SK-N-MC (cell line): ENCODE data around the gene PFN3.
"Not testable (repeated sequence)": the region's sequence is repeated elsewhere in the genome, so short reads cannot be mapped to it uniquely, and the experiment has no call there.

Source experiments
- DNase-seq: peaks from one replicate; pipeline ENCODE4 v3.0.0-alpha.2; 2011; ENCODE audit warnings: low read depth, low spot score
- H3K27ac ChIP-seq: fragments of 200-600 bp; sonication (generic); 2 replicates; pipeline ENCODE4 v1.5.1; 2016; ENCODE audit warnings: mixed run types
- H3K36me3 ChIP-seq: fragments of 200-600 bp; sonication (generic); 2 replicates; pipeline ENCODE4 v1.6.1; 2017; ENCODE audit warnings: antibody characterized with exemption, low read length, mixed read lengths; ENCODE audit not compliant: insufficient read depth
- H3K4me3 ChIP-seq: fragments of 200-600 bp; sonication (generic); 2 replicates; pipeline ENCODE4 v1.5.1; 2016
- H3K9ac ChIP-seq: fragments of 200-600 bp; sonication (generic); 2 replicates; pipeline ENCODE4 v1.8.0; 2017; ENCODE audit warnings: mixed run types, mixed read lengths; ENCODE audit not compliant: insufficient read length
- H3K9me3 ChIP-seq: fragments of 200-600 bp; sonication (generic); 2 replicates; pipeline ENCODE4 v1.6.1; 2017; ENCODE audit warnings: low read depth, mild to moderate bottlenecking, antibody characterized with exemption, low read length, moderate library complexity, mixed read lengths
- EZH2 ChIP-seq: fragments of 200-600 bp; sonication (generic); IDR thresholded peaks from one replicate; pipeline ENCODE4 v1.6.1; 2017; ENCODE audit warnings: antibody characterized with exemption
- FOXP2 ChIP-seq: optimal IDR thresholded peaks from 2 replicates; pipeline ENCODE3; 2011; ENCODE audit warnings: mild to moderate bottlenecking, moderate library complexity; ENCODE audit not compliant: insufficient read depth; ENCODE audit errors: extremely low read length, control extremely low read depth
- POLR2AphosphoS5 ChIP-seq: IDR thresholded peaks from 2 replicates; pipeline ENCODE4 v1.6.1; 2012; ENCODE audit warnings: mild to moderate bottlenecking, low read depth, low read length, borderline replicate concordance

PFN3 gene

GRCh38 chr5:177383181-177383580 lies 17.3 kb downstream of the PFN3 start:
- H3K27ac ChIP-seq = no peak overlapping the region
- TF ChIP-seq EZH2 (no peak), FOXP2 (no peak), POLR2AphosphoS5 (no peak)
- H3K9me3 ChIP-seq = no peaks in the 10 kb centered on the region
- no peaks in the 10 kb centered on the region for H3K36me3 ChIP-seq
- no peak for DNase-seq
- no peak overlapping the region for H3K9ac ChIP-seq
- H3K4me3 ChIP-seq = no peak overlapping the region

- H3K27ac ChIP-seq = no peak overlapping the region
- TF ChIP-seq FOXP2 (no peak), POLR2AphosphoS5 (no peak), EZH2 (no peak)
- no peak overlapping the region for H3K9ac ChIP-seq
- no peak for DNase-seq
- H3K9me3 ChIP-seq = no peaks in the 10 kb centered on the region
- no peak overlapping the region for H3K4me3 ChIP-seq
- H3K36me3 ChIP-seq = no peaks in the 10 kb centered on the region
Measured at GRCh38 chr5:177382423-177383029, 17.9 kb downstream of the PFN3 start.

- Histone ChIP-seq H3K9ac (no peak overlapping the region), H3K4me3 (no peak overlapping the region), H3K27ac (no peak overlapping the region), H3K36me3 (no peaks in the 10 kb centered on the region), H3K9me3 (no peaks in the 10 kb centered on the region)
- DNase-seq = no peak
- no peak for TF ChIP-seq EZH2
- no peak for TF ChIP-seq POLR2AphosphoS5
Measured at GRCh38 chr5:177380805-177381126, 19.7 kb downstream of the PFN3 start.

- no peak overlapping the region for H3K9ac ChIP-seq
- DNase-seq = no peak
- H3K9me3 ChIP-seq = no peaks in the 10 kb centered on the region
- H3K4me3 ChIP-seq = no peak overlapping the region
- TF ChIP-seq POLR2AphosphoS5 (no peak), EZH2 (no peak), FOXP2 (no peak)
- H3K27ac ChIP-seq = peak overlapping the region; percentile 68
- H3K36me3 ChIP-seq = no peaks in the 10 kb centered on the region
Measured at GRCh38 chr5:177378884-177379883, 21.3 kb downstream of the PFN3 start.

GRCh38 chr5:177377851-177378776 lies 22.3 kb downstream of the PFN3 start:
- no peaks in the 10 kb centered on the region for H3K9me3 ChIP-seq
- H3K9ac ChIP-seq = no peak overlapping the region
- H3K4me3 ChIP-seq = no peak overlapping the region
- no peak for TF ChIP-seq POLR2AphosphoS5
- TF ChIP-seq FOXP2 = no peak
- TF ChIP-seq EZH2 = no peak
- no peaks in the 10 kb centered on the region for H3K36me3 ChIP-seq
- DNase-seq = no peak
- H3K27ac ChIP-seq = no peak overlapping the region

- Histone ChIP-seq H3K9me3 (no peaks in the 10 kb centered on the region), H3K27ac (no peak overlapping the region), H3K36me3 (no peaks in the 10 kb centered on the region), H3K9ac (no peak overlapping the region), H3K4me3 (no peak overlapping the region)
- DNase-seq = no peak
- TF ChIP-seq POLR2AphosphoS5 (no peak), FOXP2 (no peak), EZH2 (no peak)
Measured at GRCh38 chr5:177376107-177376506, 24.4 kb downstream of the PFN3 start.

GRCh38 chr5:177375516-177375915 lies 24.9 kb downstream of the PFN3 start:
- not testable (repeated sequence) for H3K27ac ChIP-seq, H3K9me3 ChIP-seq, H3K4me3 ChIP-seq, H3K36me3 ChIP-seq, DNase-seq, H3K9ac ChIP-seq

GRCh38 chr5:177374211-177374610 lies 26.2 kb downstream of the PFN3 start:
- Histone ChIP-seq H3K9ac (no peak overlapping the region), H3K27ac (no peak overlapping the region), H3K4me3 (no peak overlapping the region), H3K9me3 (no peaks in the 10 kb centered on the region), H3K36me3 (no peaks in the 10 kb centered on the region)
- DNase-seq = no peak
- TF ChIP-seq FOXP2 (no peak), EZH2 (no peak), POLR2AphosphoS5 (no peak)
